Endothelial cell of umbilical vein (primary cell): ENCODE data around the gene HAX1. TPM values are rescaled to one million over a fixed set of nuclear protein-coding genes. Genes with fewer than 3 reads are reported as not detected.

ENCODE experiments used
- BruUV-seq: library from RNA; stranded (reverse); fragments of 400-500 nt; replicated peaks from 2 replicates; lab custom pipeline; 2021; lab: Mats Ljungman, UMichigan
- CTCF ChIA-PET: fragments of 300-600, 350-600 bp; sonication (Branson Sonifier 250); formaldehyde crosslinking; loops from one replicate; lab custom pipeline; 2021; ENCODE audit warnings: antibody characterized with exemption, inconsistent platforms; lab: Charles Lee
- POLR2A ChIA-PET: fragments of 300-600, 350-600 bp; sonication (Branson Sonifier 250); formaldehyde crosslinking; loops from one replicate; lab custom pipeline; 2021; ENCODE audit warnings: antibody characterized with exemption, inconsistent platforms; lab: Charles Lee
- DNase-seq: peaks from one replicate; pipeline ENCODE4 v3.0.0-alpha.2; 2011; ENCODE audit warnings: low read depth, low spot score
- FAIRE-seq: peaks from 2 replicates; lab custom pipeline; 2011; peaks lifted over from hg19 to GRCh38; lab: Jason Lieb, UNC
- H2AFZ ChIP-seq: 2 replicates; pipeline ENCODE4 v1.6.0; 2012; ENCODE audit warnings: low read depth, low read length, control low read depth, inconsistent platforms
- H3K27ac ChIP-seq: 2 replicates; pipeline ENCODE4 v1.5.1; 2011; ENCODE audit warnings: low read depth, mild to moderate bottlenecking, control low read depth, low read length, moderate library complexity; ENCODE audit not compliant: insufficient read depth
- H3K27me3 ChIP-seq, 2 experiments: 2 replicates each; pipeline versions ENCODE4 v1.6.0 to v1.6.1; 2011; ENCODE audit warnings: low read length in 2 of 2, mixed read lengths in 1 of 2; ENCODE audit not compliant: control insufficient read depth in 2 of 2, insufficient read depth in 2 of 2
- H3K36me3 ChIP-seq, 2 experiments: 2 replicates in 1 of 2; 3 replicates in 1 of 2; pipeline ENCODE4 v1.5.1; 2011; ENCODE audit warnings: low read length in 2 of 2, mild to moderate bottlenecking in 1 of 2, moderate library complexity in 1 of 2; ENCODE audit not compliant: control insufficient read depth in 2 of 2, insufficient read depth in 2 of 2; ENCODE audit errors: extremely low read depth in 1 of 2
- H3K4me1 ChIP-seq: 3 replicates; pipeline ENCODE4 v1.5.1; 2011; ENCODE audit warnings: mild to moderate bottlenecking, low read length; ENCODE audit not compliant: control insufficient read depth, insufficient read depth; ENCODE audit errors: extremely low read depth
- H3K4me2 ChIP-seq: 2 replicates; pipeline ENCODE4 v1.6.1; 2011; ENCODE audit warnings: low read length, control low read depth, mixed read lengths; ENCODE audit not compliant: insufficient read depth
- H3K4me3 ChIP-seq, 3 experiments: fragments of 200-600 bp in 1 of 3; sonication (generic), shearing (Covaris generic) in 1 of 3; replicated peaks in 1 of 3; 2 replicates each; pipeline ENCODE4 v1.5.1; 2011 to 2016; ENCODE audit warnings: control low read depth in 3 of 3, low read length in 3 of 3, mild to moderate bottlenecking in 2 of 3, inconsistent platforms in 1 of 3, low read depth in 1 of 3, moderate library complexity in 1 of 3; ENCODE audit not compliant: insufficient read depth in 1 of 3
- H3K79me2 ChIP-seq: 2 replicates; pipeline ENCODE4 v1.6.0; 2012; ENCODE audit warnings: low read length, inconsistent platforms; ENCODE audit not compliant: control insufficient read depth, insufficient read depth
- H3K9ac ChIP-seq: replicated peaks from 2 replicates; pipeline ENCODE3; 2011; ENCODE audit warnings: low read length, control low read depth; ENCODE audit not compliant: insufficient read depth; ENCODE audit errors: extremely low read depth
- H3K9me1 ChIP-seq: replicated peaks from 3 replicates; pipeline ENCODE4 v1.6.0; 2011; ENCODE audit warnings: mild to moderate bottlenecking, low read length; ENCODE audit not compliant: control insufficient read depth, insufficient read depth; ENCODE audit errors: extremely low read depth
- H3K9me3 ChIP-seq: replicated peaks from 2 replicates; pipeline ENCODE4 v1.5.1; 2012; ENCODE audit warnings: low read length, inconsistent platforms; ENCODE audit not compliant: control insufficient read depth, insufficient read depth
- H4K20me1 ChIP-seq: replicated peaks from 2 replicates; pipeline ENCODE3; 2011; ENCODE audit warnings: mild to moderate bottlenecking, low read length; ENCODE audit not compliant: control insufficient read depth, insufficient read depth; ENCODE audit errors: extremely low read depth
- CTCF ChIP-seq, 2 donors: IDR thresholded peaks; 1 replicate in 1 of 2; 2 replicates in 1 of 2; pipeline ENCODE4 v1.5.1; 2011; ENCODE audit warnings: low read length in 2 of 2, mild to moderate bottlenecking in 2 of 2, moderate library complexity in 2 of 2, control low read depth in 1 of 2, inconsistent platforms in 1 of 2, low read depth in 1 of 2; ENCODE audit not compliant: insufficient read depth in 1 of 2; ENCODE audit errors: extremely low read depth in 1 of 2
- EZH2 ChIP-seq: IDR thresholded peaks from 2 replicates; pipeline ENCODE4 v1.6.1; 2012; ENCODE audit warnings: borderline replicate concordance, low read depth, mild to moderate bottlenecking, moderate library complexity, low read length, inconsistent platforms; ENCODE audit not compliant: severe bottlenecking
- FOS ChIP-seq: IDR thresholded peaks from 2 replicates; pipeline ENCODE4 v1.6.1; 2011; ENCODE audit warnings: mild to moderate bottlenecking, low read length, moderate library complexity, borderline replicate concordance; ENCODE audit not compliant: insufficient read depth
- GATA2 ChIP-seq: IDR thresholded peaks from 2 replicates; pipeline ENCODE4 v1.7.0; 2011; ENCODE audit warnings: low read depth, mild to moderate bottlenecking, moderate library complexity, mixed read lengths, low read length; ENCODE audit not compliant: insufficient read length, insufficient read depth
- JUN ChIP-seq: IDR thresholded peaks from 2 replicates; pipeline ENCODE4 v1.6.1; 2011; ENCODE audit warnings: borderline replicate concordance, low read depth; ENCODE audit not compliant: insufficient read length, insufficient read depth
- MAX ChIP-seq: IDR thresholded peaks from 2 replicates; pipeline ENCODE4 v1.6.1; 2011; ENCODE audit not compliant: insufficient read depth, insufficient read length
- MYC ChIP-seq: IDR thresholded peaks from one replicate; pipeline ENCODE4 v1.6.1; 2011; ENCODE audit warnings: mild to moderate bottlenecking, low read depth, low read length
- POLR2A ChIP-seq: IDR thresholded peaks from 2 replicates; pipeline ENCODE4 v1.6.1; 2012; ENCODE audit warnings: low read depth, mild to moderate bottlenecking, control low read depth, low read length
- POLR2AphosphoS5 ChIP-seq: IDR thresholded peaks from 2 replicates; pipeline ENCODE4 v1.6.1; 2012; ENCODE audit warnings: low read depth, mild to moderate bottlenecking, control low read depth, low read length, moderate library complexity; ENCODE audit not compliant: insufficient read depth
- dilution Hi-C: fragments of 300-500 bp; cut with MboI; formaldehyde crosslinking; loops from one replicate; pipeline ENCODE4 v1.15.0; 2019; ENCODE audit warnings: low sequenced_read_pairs; ENCODE audit not compliant: extremely low pct_ligation_motif_present
- intact Hi-C: fragments of 100-400 bp; cut with micrococcal nuclease; formaldehyde crosslinking; loops from one replicate; pipeline ENCODE4 v1.10.0; 2022
- polyA plus RNA-seq, 4 experiments: library from polyadenylated mRNA; depleted of rRNA in 3 of 4; stranded (reverse) in 3 of 4; unstranded in 1 of 4; fragments of >200 nt; gene quantifications; 2 replicates each; pipeline versions ENCODE4 v1.2.1 to v1.2.3, GENCODE V29; 2011 to 2012; ENCODE audit warnings: missing spikeins in 1 of 4
- total RNA-seq: library from RNA; stranded (reverse); gene quantifications from 2 replicates; pipeline ENCODE4 v1.2.3, GENCODE V29; 2021

The HAX1 gene
- total and polyA plus RNA-seq, 2 donors (not counting 3 experiments of a cell fraction or from before 2014, with no cell fraction given): 78.4 to 95.3 TPM

- Histone ChIP-seq H3K9me3 (no peaks in the 10 kb centered on the region), H3K36me3 (peaks cover 7 to 13% of the 10 kb centered on the region in 2 experiments), H3K4me1 (peaks cover 21% of the 10 kb centered on the region), H3K27ac (no peak overlapping the region), H2AFZ (no peak overlapping the region), H3K27me3 (no peaks in the 10 kb centered on the region), H3K4me2 (no peak overlapping the region), H3K79me2 (peaks cover 84% of the 10 kb centered on the region), H3K9ac (no peak overlapping the region), H3K4me3 (no peak overlapping the region), H3K9me1 (no peaks in the 10 kb centered on the region), H4K20me1 (no peaks in the 10 kb centered on the region)
- dilution Hi-C loops: no loop called here
- FAIRE-seq (no peak), DNase-seq (no peak)
- ChIA-PET POLR2A (no interaction called here), CTCF (interaction anchor here (1.1 to 2.4 kb wide), 2 partner anchors 14 to 111 kb away, joined by 3 to 5 read pairs; no protein-coding TSS in a partner anchor)
- TF ChIP-seq MAX (no peak), FOS (no peak)
- BruUV-seq: no TSS peak
- intact Hi-C loops: no loop called here
These were observed 48.8 kb upstream of the HAX1 start for GRCh38 chr1:154223621-154224020.

- CTCF ChIA-PET: interaction anchor here (1.7 kb wide), 1 partner anchor 38 kb away, joined by 3 read pairs; no protein-coding TSS in a partner anchor
- FAIRE-seq: no peak
These were observed 47.1 kb upstream of the HAX1 start for GRCh38 chr1:154225370-154225769.

More at GRCh38 chr1:154225370-154225769, 47.1 kb upstream of the HAX1 start:
- Histone ChIP-seq H3K27me3 (no peaks in the 10 kb centered on the region), H3K9ac (no peak overlapping the region), H3K4me3 (no peak overlapping the region), H4K20me1 (no peaks in the 10 kb centered on the region), H3K79me2 (peaks cover 70% of the 10 kb centered on the region), H3K4me2 (no peak overlapping the region), H3K36me3 (peaks cover 16% of the 10 kb centered on the region in 2 experiments), H3K9me1 (no peaks in the 10 kb centered on the region), H3K27ac (no peak overlapping the region), H3K9me3 (no peaks in the 10 kb centered on the region), H2AFZ (no peak overlapping the region), H3K4me1 (peaks cover 10% of the 10 kb centered on the region)
- TF ChIP-seq CTCF (IDR thresholded peaks at IDR 0.05; ENCODE audit: extremely low read depth in 1 of 2, insufficient read depth in 1 of 2, low read depth in 1 of 2, low read length in 2 of 2): no peak
- TF ChIP-seq JUN: no peak
- no peak for TF ChIP-seq EZH2
- TF ChIP-seq MYC: no peak
- no peak for TF ChIP-seq GATA2
- no peak for TF ChIP-seq FOS
- TF ChIP-seq POLR2AphosphoS5: no peak
- no peak for TF ChIP-seq POLR2A
- TF ChIP-seq MAX: no peak
- DNase-seq: no peak
- dilution Hi-C loops: no loop called here
- no TSS peak for BruUV-seq
- POLR2A ChIA-PET: no interaction called here
- intact Hi-C loops: no loop called here
